ENCODE results near the gene CA4. TPM values are rescaled to one million over a fixed set of nuclear protein-coding genes. Genes with fewer than 3 reads are reported as not detected.
"Not testable (repeated sequence)": the region's sequence is repeated elsewhere in the genome, so short reads cannot be mapped to it uniquely, and the experiment has no call there.

Gene CA4
- total RNA-seq, 2 experiments from 2014 or later = not detected

DNA sequence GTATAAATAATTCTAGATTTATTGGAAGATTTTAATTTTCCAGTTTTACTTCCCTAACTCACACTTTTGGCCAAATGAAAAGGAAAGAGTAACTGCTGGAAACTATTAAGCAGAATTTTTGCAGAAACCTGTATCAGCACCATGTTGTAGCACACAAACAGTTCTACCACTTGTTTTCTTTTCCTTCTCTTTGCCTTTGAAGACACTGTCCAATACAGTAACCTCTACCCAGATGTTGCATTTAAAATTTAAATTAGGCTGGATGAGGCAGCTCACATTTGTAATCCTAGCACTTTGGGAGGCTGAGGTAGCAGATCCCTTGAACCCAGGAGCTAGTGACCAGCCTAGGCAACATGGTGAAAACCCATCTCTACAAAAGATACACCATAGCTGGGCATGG, 56.0 kb downstream of the CA4 start:
- H3K4me2 ChIP-seq (ENCODE audit: low read length); H3K4me3 ChIP-seq (ENCODE audit: low read depth, low read length, poor library complexity, severe bottlenecking); CTCF ChIA-PET (ENCODE audit: unreplicated experiment); intact Hi-C loops (cut with micrococcal nuclease; ENCODE audit: unreplicated experiment); H3K27ac ChIP-seq (ENCODE audit: low read depth, low read length, poor library complexity, severe bottlenecking); H3K9me3 ChIP-seq (ENCODE audit: low read length); H2AFZ ChIP-seq (ENCODE audit: low read length); DNase-seq (ENCODE audit: low spot score); H3K4me1 ChIP-seq (ENCODE audit: insufficient read depth, low read length, poor library complexity, severe bottlenecking); H3K36me3 ChIP-seq (ENCODE audit: insufficient read depth, low read length); POLR2A ChIA-PET; BruUV-seq (replicated peaks); H3K9me2 ChIP-seq (ENCODE audit: insufficient read depth, low read length); H3K79me2 ChIP-seq (ENCODE audit: insufficient read depth, low read depth, low read length); H4K20me1 ChIP-seq (ENCODE audit: insufficient read depth, low read length): not testable (repeated sequence)

GRCh38 chr17:60208302-60208701, 58.5 kb downstream of the CA4 start:
- H2AFZ ChIP-seq (ENCODE audit: low read length); POLR2A ChIA-PET; H3K9me3 ChIP-seq (ENCODE audit: low read length); H3K79me2 ChIP-seq (ENCODE audit: insufficient read depth, low read depth, low read length); H3K4me2 ChIP-seq (ENCODE audit: low read length); H3K27ac ChIP-seq (ENCODE audit: low read depth, low read length, poor library complexity, severe bottlenecking); H3K36me3 ChIP-seq (ENCODE audit: insufficient read depth, low read length); BruUV-seq (replicated peaks); intact Hi-C loops (cut with micrococcal nuclease; ENCODE audit: unreplicated experiment); CTCF ChIA-PET (ENCODE audit: unreplicated experiment); H3K9me2 ChIP-seq (ENCODE audit: insufficient read depth, low read length); H3K4me1 ChIP-seq (ENCODE audit: insufficient read depth, low read length, poor library complexity, severe bottlenecking); H3K4me3 ChIP-seq (ENCODE audit: low read depth, low read length, poor library complexity, severe bottlenecking); DNase-seq (ENCODE audit: low spot score); H4K20me1 ChIP-seq (ENCODE audit: insufficient read depth, low read length): not testable (repeated sequence)

Other genes with a start within 250 kb of the CA4 start
- gene RNFT1, start 185.2 kb upstream of the CA4 start, total RNA-seq (2014; rRNA removed; shearing (Covaris generic)) = 17.2 and 21.5 TPM in 2 replicates
- gene RNFT1, start 185.2 kb upstream of the CA4 start, total RNA-seq (2022) = 27.2 and 28.6 TPM in 2 replicates
- gene HEATR6, start 71.1 kb upstream of the CA4 start, total RNA-seq (2014; rRNA removed; shearing (Covaris generic)) = 9.6 and 10.4 TPM in 2 replicates
- gene HEATR6, start 71.1 kb upstream of the CA4 start, total RNA-seq (2022) = 6.6 and 8.7 TPM in 2 replicates
- 13.7 and 16.9 TPM in 2 replicates for gene USP32, start 242.2 kb downstream of the CA4 start, total RNA-seq (2014; rRNA removed; shearing (Covaris generic))
- gene USP32, start 242.2 kb downstream of the CA4 start, total RNA-seq (2022) = 28.0 and 28.8 TPM in 2 replicates

Measured in OCI-LY7 (cell line).